ENCODE results near the gene CHSY1.

GRCh38 chr15:101172501-101173071 is 79.3 kb downstream of the CHSY1 start:
- TF ChIP-seq CTCF (IDR thresholded peaks at IDR 0.05; ENCODE audit: low read depth, low read length) (no peak), EZH2phosphoT487 (IDR thresholded peaks at IDR 0.05; ENCODE audit: low read depth) (no peak)
